Neural cell (in vitro differentiated cells): ENCODE measurements around the gene IL1RAP. TPM values are rescaled to one million over a fixed set of nuclear protein-coding genes. Genes with fewer than 3 reads are reported as not detected.
A peak's percentile ranks its signal among the peaks of the same experiment; 100 is the strongest.

ENCODE experiments used
- H2AFZ ChIP-seq: fragments of 200-600, 300-800 bp; sonication (generic), shearing (Covaris generic); 2 replicates; pipeline ENCODE4 v1.6.0; 2014; ENCODE audit warnings: low read depth, mild to moderate bottlenecking, antibody characterized with exemption, low read length, moderate library complexity
- H3F3A ChIP-seq: fragments of 200-600 bp; shearing (Covaris generic); 2 replicates; pipeline ENCODE4 v1.6.1; 2016; ENCODE audit warnings: mild to moderate bottlenecking, moderate library complexity, mixed read lengths, antibody characterized with exemption, low read length; ENCODE audit not compliant: insufficient read depth, poor library complexity, severe bottlenecking
- H3K27ac ChIP-seq: fragments of 200-600, 300-800 bp; sonication (generic), shearing (Covaris generic); 2 replicates; pipeline ENCODE4 v1.5.1; 2014; ENCODE audit warnings: mild to moderate bottlenecking, low read length, moderate library complexity
- H3K27me3 ChIP-seq: fragments of 300-800, 200-600 bp; sonication (generic), shearing (Covaris generic); 2 replicates; pipeline ENCODE4 v1.6.0; 2014; ENCODE audit warnings: mild to moderate bottlenecking, low read depth, low read length, moderate library complexity; ENCODE audit not compliant: insufficient read depth
- H3K36me3 ChIP-seq: fragments of 300-800, 200-600 bp; sonication (generic), shearing (Covaris generic); 2 replicates; pipeline ENCODE4 v1.5.1; 2014; ENCODE audit warnings: mild to moderate bottlenecking, antibody characterized with exemption, low read length, moderate library complexity; ENCODE audit not compliant: insufficient read depth
- H3K4me2 ChIP-seq: fragments of 300-800, 200-600 bp; sonication (generic), shearing (Covaris generic); 2 replicates; pipeline ENCODE4 v1.6.0; 2014; ENCODE audit warnings: mild to moderate bottlenecking, low read length
- H3K4me3 ChIP-seq: fragments of 300-800, 200-600 bp; sonication (generic), shearing (Covaris generic); 2 replicates; pipeline ENCODE4 v1.5.1; 2014; ENCODE audit warnings: mild to moderate bottlenecking, low read length, moderate library complexity
- H3K79me2 ChIP-seq: fragments of 200-600 bp; shearing (Covaris generic); replicated peaks from 2 replicates; pipeline ENCODE4 v1.6.0; 2014; ENCODE audit warnings: mild to moderate bottlenecking, low read length, moderate library complexity; ENCODE audit not compliant: insufficient read depth
- H3K9ac ChIP-seq: fragments of 300-800, 200-600 bp; sonication (generic), shearing (Covaris generic); 2 replicates; pipeline ENCODE4 v1.6.1; 2016; ENCODE audit warnings: mild to moderate bottlenecking, low read length, mixed read lengths
- H3K9me2 ChIP-seq: fragments of 200-600 bp; shearing (Covaris generic); 2 replicates; pipeline ENCODE4 v1.6.1; 2016; ENCODE audit warnings: mild to moderate bottlenecking, low read length, mixed read lengths; ENCODE audit not compliant: insufficient read depth
- H3K9me3 ChIP-seq: fragments of 200-600, 300-800 bp; sonication (generic), shearing (Covaris generic); 2 replicates; pipeline ENCODE4 v1.6.1; 2016; ENCODE audit warnings: mild to moderate bottlenecking, mixed run types, low read length, moderate library complexity, mixed read lengths
- H4K20me1 ChIP-seq: fragments of 200-600 bp; shearing (Covaris generic); 2 replicates; pipeline ENCODE4 v1.6.1; 2016; ENCODE audit warnings: mild to moderate bottlenecking, mixed run types; ENCODE audit not compliant: insufficient read depth
- EP300 ChIP-seq: fragments of 450-650 bp; conservative IDR thresholded peaks from 2 replicates; pipeline ENCODE4 v1.6.1; 2014; ENCODE audit warnings: antibody characterized with exemption, mild to moderate bottlenecking, moderate library complexity; ENCODE audit not compliant: poor library complexity, severe bottlenecking
- EZH2 ChIP-seq: fragments of 200-600, 300-800 bp; shearing (Covaris generic), sonication (generic); IDR thresholded peaks from 2 replicates; pipeline ENCODE4 v1.6.1; 2014; ENCODE audit warnings: antibody characterized with exemption, low read length, borderline replicate concordance, mild to moderate bottlenecking; ENCODE audit not compliant: insufficient read depth, poor library complexity, severe bottlenecking
- MXI1 ChIP-seq: fragments of 450-650 bp; conservative IDR thresholded peaks from 2 replicates; pipeline ENCODE4 v1.6.1; 2014; ENCODE audit warnings: antibody characterized with exemption, mild to moderate bottlenecking; ENCODE audit not compliant: poor library complexity, severe bottlenecking
- POLR2AphosphoS5 ChIP-seq: IDR thresholded peaks from 2 replicates; pipeline ENCODE4 v1.6.1; 2012
- RAD21 ChIP-seq: fragments of 450-650 bp; conservative IDR thresholded peaks from 2 replicates; pipeline ENCODE4 v1.6.1; 2014; ENCODE audit warnings: antibody characterized with exemption, mild to moderate bottlenecking, moderate library complexity
- REST ChIP-seq: IDR thresholded peaks from 2 replicates; pipeline ENCODE4 v1.6.1; 2012; ENCODE audit warnings: borderline replicate concordance
- SMC3 ChIP-seq: fragments of 450-650 bp; conservative IDR thresholded peaks from 2 replicates; pipeline ENCODE4 v1.6.1; 2014; ENCODE audit warnings: antibody characterized with exemption, mild to moderate bottlenecking, moderate library complexity; ENCODE audit not compliant: poor library complexity
- TAF1 ChIP-seq: IDR thresholded peaks from 2 replicates; pipeline ENCODE4 v1.6.1; 2012; ENCODE audit warnings: low read depth
- polyA plus RNA-seq: library from polyadenylated mRNA; depleted of rRNA; stranded (reverse); fragments of >200 nt; gene quantifications from 2 replicates; pipeline ENCODE4 v1.2.3, GENCODE V29; 2014
- TF ChIP-seq, protein P1 (sequence below): fragments of 450-650 bp; IDR thresholded peaks from 2 replicates; pipeline ENCODE4 v1.5.1; 2014; ENCODE audit warnings: antibody characterized with exemption, mild to moderate bottlenecking, moderate library complexity; ENCODE audit not compliant: poor library complexity, severe bottlenecking

The IL1RAP gene
- polyA plus RNA-seq, 1 donor from 2014 or later = 24.6 TPM

- H3K36me3 ChIP-seq = no peaks in the 10 kb centered on the region
- H3K9me2 ChIP-seq = no peaks in the 10 kb centered on the region
- H3K4me2 ChIP-seq = no peak overlapping the region
- no peak overlapping the region for H3K9ac ChIP-seq
- no peaks in the 10 kb centered on the region for H3F3A ChIP-seq
- TF ChIP-seq TAF1 (no peak), EP300 (no peak), MXI1 (no peak), EZH2 (no peak), SMC3 (no peak), RAD21 (no peak), POLR2AphosphoS5 (no peak), REST (no peak)
- TF ChIP-seq, protein P1, sequence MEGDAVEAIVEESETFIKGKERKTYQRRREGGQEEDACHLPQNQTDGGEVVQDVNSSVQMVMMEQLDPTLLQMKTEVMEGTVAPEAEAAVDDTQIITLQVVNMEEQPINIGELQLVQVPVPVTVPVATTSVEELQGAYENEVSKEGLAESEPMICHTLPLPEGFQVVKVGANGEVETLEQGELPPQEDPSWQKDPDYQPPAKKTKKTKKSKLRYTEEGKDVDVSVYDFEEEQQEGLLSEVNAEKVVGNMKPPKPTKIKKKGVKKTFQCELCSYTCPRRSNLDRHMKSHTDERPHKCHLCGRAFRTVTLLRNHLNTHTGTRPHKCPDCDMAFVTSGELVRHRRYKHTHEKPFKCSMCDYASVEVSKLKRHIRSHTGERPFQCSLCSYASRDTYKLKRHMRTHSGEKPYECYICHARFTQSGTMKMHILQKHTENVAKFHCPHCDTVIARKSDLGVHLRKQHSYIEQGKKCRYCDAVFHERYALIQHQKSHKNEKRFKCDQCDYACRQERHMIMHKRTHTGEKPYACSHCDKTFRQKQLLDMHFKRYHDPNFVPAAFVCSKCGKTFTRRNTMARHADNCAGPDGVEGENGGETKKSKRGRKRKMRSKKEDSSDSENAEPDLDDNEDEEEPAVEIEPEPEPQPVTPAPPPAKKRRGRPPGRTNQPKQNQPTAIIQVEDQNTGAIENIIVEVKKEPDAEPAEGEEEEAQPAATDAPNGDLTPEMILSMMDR = no peak
- H4K20me1 ChIP-seq = no peaks in the 10 kb centered on the region
- peak overlapping the region; percentile 85 for H3K27ac ChIP-seq
- no peaks in the 10 kb centered on the region for H3K9me3 ChIP-seq
- H3K79me2 ChIP-seq = peaks cover 7% of the 10 kb centered on the region
- H3K4me3 ChIP-seq = no peak overlapping the region
- H2AFZ ChIP-seq = no peak overlapping the region
- no peaks in the 10 kb centered on the region for H3K27me3 ChIP-seq
Measured at GRCh38 chr3:190546881-190547510, 33.1 kb downstream of the IL1RAP start.

GRCh38 chr3:190548031-190548656 lies 34.3 kb downstream of the IL1RAP start:
- H3K4me2 ChIP-seq = no peak overlapping the region

More at GRCh38 chr3:190548031-190548656, 34.3 kb downstream of the IL1RAP start:
- no peaks in the 10 kb centered on the region for H4K20me1 ChIP-seq
- no peak overlapping the region for H2AFZ ChIP-seq
- TF ChIP-seq REST (no peak), EZH2 (no peak), TAF1 (no peak), EP300 (no peak), RAD21 (no peak), MXI1 (no peak), SMC3 (no peak), POLR2AphosphoS5 (no peak)
- TF ChIP-seq, protein P1 = no peak
- H3F3A ChIP-seq = no peaks in the 10 kb centered on the region
- H3K27me3 ChIP-seq = no peaks in the 10 kb centered on the region
- peaks cover 6% of the 10 kb centered on the region for H3K79me2 ChIP-seq
- no peaks in the 10 kb centered on the region for H3K36me3 ChIP-seq
- no peak overlapping the region for H3K9ac ChIP-seq
- no peaks in the 10 kb centered on the region for H3K9me2 ChIP-seq
- H3K27ac ChIP-seq = no peak overlapping the region
- H3K9me3 ChIP-seq = no peaks in the 10 kb centered on the region
- no peak overlapping the region for H3K4me3 ChIP-seq
